ENCODE results near the gene OTUD1.

DNA sequence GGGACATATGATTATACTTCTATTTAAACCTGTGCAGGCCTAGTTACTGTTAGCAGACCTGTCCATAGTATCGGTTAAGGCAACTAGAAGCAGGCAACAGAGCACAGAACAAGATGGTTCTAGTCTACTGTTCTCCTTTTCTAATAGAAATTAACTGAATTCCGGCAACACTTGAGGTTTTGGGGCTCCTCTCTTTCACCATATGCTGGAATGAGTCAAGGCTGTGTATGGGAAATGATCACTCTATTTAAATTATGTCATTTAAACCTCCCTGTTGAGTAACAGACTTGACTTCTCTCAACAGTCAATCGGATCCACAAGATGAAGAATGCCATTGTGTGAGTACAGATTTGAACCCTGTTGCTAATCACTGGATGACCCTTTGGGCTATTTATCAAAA is 6.2 kb upstream of the OTUD1 start:
- TF ChIP-seq CTCF (IDR thresholded peaks at IDR 0.05; ENCODE audit: low read length) (no peak), EZH2 (IDR thresholded peaks at IDR 0.05; ENCODE audit: borderline replicate concordance, low read length) (no peak)

Measured in OCI-LY1 (cell line).